GM21515 (cell line): Measurements from ENCODE around the gene ASF1B.
"Not testable (repeated sequence)": the region's sequence is repeated elsewhere in the genome, so short reads cannot be mapped to it uniquely, and the experiment has no call there.

Experiments
- ATAC-seq: cut with Tn5 transposase; IDR thresholded peaks from one replicate; pipeline ENCODE4 v1.9.1; 2021; ENCODE audit not compliant: unreplicated experiment

ASF1B gene

DNA sequence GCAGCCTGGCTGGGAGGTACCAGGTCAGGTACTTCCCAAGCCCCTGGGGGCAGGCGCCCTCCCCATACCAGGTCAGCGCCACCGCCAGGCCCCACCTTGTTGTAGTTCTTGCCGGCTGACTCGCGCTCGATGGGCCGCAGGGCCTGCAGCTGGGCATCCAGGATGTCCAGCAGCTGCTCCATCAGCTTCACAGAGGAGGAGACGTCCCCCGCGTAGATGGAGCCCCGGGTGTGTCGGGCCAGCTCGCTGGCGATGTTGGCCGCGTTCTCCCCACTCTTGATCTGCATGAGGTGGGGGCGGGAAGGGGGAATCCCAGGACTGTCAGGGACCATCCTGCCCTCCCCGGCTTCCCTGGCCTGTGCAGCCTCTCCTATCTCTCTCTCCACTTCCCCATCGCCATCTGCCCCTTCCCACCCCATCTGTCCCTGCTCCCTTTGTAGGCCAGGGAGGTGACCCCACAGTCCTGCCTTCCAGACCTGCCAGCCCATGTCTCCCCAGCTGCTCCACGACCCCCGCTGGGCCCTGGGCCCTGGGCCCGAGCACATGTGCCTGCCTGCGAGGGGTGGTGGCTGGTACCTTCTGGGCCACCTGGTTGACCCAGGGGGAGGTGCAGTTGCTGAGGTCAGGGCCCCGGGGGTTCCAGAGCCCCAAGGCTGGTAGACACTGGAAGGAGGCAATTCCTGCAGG lies 23.8 kb upstream of the ASF1B start:
- no peak for ATAC-seq

DNA sequence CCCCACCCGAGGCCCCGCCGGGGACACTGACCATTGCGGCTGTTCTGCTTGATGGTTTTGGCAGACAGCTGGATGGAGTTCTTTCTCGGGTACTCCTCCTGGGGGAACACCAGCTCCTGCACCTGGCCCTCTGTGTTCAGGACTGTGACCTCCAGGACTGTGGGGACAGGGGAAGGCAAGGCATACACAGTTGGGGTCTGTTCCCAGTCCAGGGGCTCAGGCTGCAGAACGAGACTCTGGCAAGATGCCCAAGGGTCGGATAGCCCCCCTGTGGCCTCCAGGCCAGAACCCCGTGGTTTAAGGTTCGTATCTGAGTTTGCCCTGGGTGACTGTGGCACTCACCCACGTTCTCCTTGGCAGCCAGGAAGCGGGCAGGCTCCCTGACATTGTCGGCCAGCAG lies 22.7 kb upstream of the ASF1B start:
- no peak for ATAC-seq

DNA sequence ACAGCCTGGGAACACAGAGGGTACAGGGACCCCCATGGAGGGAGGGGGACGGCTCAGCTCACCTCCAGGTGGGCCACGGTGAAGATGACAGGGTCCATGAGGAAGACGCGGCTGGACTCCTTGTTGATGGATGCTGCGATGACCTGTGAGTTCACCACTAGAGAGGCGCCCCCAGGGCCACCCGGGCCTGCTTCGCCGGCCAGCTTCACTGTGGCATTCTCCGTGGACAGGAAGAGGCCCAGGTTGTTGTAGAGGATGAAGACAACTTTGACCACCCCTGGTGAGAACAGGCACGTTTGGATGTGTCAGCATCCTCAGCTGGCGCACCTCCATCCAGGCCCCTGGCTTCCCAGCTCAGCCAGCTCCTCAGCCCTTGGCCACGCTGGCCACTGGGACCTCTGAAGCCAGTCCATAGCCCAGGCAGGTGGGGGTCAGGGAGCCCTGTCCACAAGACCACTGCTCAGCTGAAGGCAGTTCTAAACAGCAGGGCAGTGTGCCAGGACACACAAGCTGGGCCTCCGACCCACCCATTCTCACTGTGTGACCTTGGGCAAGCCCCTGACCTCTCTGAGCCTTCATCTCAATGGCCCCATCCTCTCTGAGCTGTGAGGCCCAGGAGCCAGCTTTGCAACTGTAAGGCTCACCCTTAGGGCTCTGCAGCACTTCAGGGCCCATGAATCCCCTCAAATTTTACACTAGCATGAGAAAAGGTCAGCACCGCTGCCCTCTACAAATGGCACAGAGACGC lies 22.1 kb upstream of the ASF1B start:
- ATAC-seq, result no peak

DNA sequence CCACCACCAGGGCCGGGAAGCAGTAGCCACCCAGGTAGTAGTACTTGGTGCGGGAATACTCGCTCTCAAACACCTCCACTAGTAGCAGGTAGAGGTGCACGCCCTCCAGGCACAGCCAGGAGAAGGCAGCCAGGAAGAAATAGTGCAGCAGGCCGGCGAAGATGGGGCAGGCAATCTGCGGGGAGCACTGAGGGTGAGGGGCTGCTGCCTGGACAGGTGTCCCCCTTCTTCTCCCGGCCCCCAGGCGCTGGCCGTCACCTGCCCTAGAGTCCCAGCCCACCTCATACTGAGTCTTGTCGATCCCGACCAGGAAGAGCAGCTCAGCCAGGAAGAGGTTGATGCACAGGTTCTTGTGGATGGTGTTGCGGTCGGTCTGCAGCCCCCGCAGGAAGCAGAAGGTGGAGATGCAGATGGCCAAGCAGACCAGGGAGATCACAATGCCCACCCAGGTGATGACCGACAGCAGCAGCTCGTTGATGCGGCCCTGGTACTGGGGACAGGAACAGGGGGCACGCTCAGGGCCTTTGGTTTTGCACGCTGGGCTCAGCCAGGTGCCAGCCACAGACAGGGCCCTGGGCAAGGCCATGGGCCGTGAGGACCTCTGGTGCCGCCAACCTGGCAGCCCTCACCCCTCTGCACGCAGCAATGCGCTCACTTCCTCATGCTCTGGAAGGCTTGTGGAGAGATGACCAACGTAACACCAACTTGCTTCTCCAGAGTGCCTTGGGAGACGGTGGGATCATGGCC lies 20.8 kb upstream of the ASF1B start:
- no peak for ATAC-seq

DNA sequence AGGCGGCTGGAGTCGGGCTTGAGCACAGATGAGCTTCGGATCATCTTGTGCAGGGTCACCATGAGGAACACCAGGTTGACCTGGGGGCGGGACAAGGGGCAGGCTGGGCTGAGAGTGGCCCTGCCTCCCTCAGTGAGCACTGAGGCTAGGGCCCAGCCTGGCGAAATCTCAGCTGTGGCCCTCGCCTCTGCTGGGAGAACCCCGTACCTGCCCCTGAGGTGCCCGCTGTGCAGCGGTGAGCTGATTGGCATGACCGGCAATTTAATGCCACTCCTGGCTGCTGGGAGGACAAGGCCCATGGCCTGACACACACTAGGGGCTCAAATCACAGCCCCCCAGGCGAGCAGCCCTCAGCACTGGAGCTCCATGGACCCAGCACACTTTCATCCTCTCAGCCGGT lies 19.7 kb upstream of the ASF1B start:
- no peak for ATAC-seq

DNA sequence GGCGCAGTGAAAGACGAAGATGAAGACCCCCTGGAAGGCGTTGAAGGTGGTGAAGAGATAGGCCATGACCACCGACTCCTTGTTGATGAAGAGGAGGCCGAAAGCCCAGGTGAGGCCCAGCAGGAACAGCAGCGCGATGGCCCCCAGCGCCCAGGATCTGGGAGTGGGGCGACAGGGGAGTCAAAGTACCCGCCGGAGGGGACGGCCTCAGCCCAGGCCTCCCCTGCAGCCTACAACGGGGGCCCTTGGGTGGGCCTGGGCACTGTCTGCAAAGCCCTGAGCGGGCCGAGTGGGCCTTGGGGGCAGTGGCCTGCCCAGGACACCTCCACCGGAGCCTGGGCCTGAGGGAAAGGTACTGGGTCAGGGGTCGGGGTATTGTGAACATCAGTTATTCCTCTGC lies 19.0 kb upstream of the ASF1B start:
- ATAC-seq, result no peak

DNA sequence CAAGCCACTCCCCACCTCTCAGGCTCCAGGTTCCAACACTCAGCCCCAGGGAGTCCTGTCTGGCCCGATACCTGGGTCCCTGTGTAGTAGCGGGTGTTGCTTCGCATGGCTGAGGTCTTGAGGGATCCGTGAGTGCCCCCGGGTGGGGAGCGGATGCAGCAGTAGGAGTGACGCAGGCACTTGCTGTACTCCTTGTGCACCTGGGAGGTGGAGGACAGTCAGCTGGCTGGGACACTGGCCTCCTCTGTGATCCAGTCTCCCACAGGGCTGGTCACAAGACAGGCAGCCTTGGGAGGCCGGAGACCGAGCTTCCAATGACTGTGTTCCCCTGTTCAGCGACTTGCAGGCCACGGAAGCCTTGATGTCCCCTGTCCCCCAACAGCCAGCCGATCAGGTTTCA lies 16.3 kb upstream of the ASF1B start:
- ATAC-seq, result no peak

DNA sequence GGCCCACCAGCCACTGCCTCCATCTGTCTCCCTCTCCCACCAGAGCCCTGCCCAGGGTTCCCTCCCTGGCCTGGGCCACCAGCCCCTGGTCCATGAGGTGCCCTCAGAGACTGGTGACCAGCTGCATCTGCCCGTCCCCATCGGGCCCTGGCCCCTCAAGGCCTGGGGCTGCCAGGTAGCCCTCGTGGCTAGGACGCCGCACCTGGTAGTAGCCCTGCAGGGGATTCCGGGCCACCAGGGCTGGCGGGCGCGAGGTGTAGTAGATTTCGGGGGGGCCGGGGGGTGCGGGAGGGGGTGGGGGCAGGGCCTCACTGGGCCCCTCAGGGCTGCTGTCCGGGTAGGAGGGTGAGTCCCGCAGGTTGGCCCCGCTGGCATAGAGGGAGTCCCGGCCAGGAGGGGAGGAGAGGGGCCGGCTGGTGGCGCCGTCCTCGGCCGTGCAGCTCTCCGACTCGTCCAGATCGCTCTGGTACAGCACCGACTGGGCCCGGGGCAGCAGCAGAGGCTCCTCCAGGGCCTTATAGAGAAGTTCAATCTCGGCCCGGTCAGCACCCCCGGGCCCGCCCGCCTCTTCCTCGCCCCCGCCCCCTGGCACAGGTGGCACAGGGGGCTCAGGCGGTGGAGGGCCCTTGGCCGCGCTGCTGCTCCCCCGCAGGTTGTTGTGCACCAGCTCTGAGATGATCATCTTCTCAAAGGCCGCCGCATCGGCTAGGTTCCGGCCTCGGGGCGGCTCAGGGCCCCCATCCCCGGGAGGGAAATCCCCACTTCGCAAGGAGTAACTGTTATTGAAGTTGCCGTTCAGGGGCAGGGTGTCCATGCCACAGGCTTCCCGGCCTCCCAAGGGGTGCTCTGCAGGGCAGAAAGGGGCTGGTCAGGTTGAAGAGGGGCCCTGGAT lies 14.6 kb upstream of the ASF1B start:
- no peak for ATAC-seq

DNA sequence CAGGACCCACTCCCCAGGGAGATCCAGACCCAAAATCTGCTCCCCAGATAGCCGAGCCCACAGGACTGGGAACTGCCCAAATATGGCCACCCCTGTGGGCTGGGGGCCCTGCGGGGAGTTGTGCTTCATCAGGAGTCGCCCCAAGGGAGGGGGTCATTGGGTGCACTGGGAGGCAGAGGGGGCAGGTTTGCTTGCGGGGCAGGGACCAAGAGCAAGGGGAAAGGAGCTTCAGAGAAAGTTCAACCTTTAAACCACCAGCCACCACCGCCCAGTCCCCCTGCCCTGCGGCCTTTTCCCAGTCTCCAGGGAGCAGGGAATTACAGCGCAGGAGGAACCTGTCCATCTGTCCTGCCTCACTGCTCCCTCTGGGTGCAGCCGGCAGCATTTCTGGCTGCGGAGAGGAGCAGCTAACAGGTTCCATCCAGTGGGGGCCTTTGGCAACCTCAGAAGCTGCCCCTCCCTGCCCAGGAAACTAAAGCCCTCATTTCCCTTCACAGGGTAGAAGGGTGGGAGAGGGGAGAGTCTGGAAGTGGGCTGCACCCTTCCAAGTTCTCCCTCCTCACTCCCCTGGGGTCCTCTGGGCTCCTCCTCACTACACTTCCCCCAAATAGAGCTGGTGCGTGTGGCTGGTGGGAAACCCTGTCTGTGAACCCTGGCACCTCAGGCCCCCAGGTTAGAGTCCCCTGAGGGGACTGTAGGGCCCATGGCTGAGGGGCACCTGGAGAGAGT lies 13.8 kb upstream of the ASF1B start:
- no peak for ATAC-seq

DNA sequence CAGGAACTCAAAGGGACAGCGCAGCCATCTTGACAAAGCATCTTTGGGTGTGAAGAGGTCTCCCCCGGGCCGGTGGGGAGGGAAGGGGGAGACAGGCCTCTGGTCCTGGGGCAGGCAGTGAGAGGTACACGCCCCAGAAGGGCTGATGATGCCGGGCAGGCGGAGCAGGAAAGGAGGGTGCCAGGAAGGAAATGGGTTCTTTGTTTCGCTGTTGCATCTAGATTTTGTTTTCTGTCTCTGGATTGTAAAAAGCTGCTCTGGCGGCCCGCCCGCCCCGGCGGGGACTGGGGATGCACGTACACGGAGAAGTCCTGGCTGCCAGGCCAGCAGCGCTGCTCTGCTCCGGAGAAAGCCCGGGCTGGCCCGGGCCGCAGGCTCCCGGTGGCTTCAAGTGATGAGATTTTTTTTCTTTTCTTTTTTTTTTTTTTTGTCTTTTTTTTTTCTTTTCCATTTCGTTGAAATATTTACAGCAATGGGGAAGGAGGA lies 13.2 kb upstream of the ASF1B start:
- ATAC-seq, result no peak

DNA sequence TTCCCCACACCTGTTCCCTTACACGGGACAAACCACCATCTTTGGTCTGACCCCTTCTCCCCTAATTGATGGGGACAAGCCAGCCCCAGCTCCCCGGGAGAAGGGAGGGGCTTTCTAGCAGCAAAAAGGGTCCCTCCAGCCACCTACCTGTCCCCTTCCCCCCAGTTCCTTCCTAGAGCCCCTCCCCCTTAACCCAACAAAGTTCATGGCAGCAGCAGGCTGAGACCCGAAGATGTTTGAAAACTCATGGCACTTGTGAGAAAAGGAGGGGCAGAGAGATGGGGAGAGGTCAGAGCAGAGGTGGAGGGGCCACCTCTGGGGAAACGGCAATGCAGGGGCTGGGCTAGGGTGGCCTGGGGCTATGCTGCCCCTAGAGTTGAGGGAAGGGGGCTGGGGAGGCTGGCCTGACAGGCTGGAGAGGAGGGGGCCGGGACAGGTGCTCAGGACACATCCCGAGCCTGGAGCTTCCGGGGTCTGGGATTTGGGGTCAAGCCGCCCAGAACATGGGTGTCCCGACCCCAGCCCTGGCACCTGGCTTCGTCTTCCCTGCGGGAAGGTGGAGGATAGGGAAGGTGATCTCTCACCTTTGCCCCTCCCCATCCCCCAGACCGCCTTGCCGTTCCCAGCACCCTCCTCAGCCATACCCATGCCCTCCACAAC lies 12.5 kb upstream of the ASF1B start:
- no peak for ATAC-seq

DNA sequence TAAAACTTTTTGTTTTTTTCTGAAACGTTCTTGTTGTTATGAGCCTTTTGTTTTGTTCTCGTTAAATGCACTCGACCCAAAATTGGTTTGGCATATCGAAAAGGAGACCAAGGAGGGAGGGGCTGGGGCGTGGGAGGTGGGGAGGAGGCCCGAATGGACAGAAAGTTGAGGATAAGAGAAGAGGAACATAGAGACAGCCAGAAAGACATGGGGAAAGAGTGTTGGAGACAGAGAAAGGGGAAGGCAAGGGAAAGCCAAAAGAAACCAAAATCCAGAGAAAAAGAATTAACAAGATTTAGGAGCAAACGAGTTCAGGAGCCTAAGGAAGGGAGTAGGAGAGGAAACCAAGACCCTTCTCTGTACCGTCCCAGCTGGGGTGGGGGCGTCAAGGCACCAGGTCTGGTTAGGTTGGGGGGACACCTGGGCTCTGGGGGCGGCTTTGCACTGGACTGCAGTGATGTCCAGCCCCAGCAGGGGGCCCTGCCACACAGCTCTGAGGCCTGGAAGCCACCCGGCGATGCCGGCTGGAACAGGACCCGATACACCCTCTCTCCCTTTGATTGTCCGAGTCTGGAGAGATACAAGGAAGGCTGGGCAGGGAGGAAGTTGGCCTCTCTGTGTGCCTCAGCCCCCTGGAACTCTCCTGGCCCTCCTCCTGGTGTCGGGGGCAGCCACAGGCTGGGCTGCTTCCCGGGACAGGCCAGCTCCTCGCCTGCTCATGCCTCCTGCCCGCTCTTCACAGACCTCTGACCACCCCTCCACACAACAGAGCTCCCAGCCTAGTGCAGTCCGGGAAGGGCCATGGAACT lies 11.6 kb upstream of the ASF1B start:
- no peak for ATAC-seq

DNA sequence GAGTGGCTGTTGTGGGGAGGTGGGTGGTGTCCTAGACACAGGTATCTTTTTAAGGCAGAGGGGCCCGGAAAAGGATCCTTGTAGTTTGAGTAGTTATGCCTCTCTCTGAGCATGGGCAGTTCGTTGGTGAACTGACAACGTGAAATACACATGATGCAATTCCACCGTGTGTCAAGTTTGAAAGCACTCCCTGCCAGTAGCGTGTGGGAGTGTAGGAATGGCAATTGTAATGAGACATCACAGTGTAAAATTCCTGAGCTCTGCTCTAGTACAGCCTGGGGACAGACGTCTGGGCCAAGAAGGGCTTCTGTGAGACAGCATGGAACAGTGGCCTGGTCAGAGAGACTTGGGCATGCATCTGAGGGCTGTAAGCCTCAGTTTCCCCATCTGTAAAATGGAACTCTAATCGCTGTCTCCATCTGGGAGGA lies 10.4 kb upstream of the ASF1B start:
- ATAC-seq, result no peak

DNA sequence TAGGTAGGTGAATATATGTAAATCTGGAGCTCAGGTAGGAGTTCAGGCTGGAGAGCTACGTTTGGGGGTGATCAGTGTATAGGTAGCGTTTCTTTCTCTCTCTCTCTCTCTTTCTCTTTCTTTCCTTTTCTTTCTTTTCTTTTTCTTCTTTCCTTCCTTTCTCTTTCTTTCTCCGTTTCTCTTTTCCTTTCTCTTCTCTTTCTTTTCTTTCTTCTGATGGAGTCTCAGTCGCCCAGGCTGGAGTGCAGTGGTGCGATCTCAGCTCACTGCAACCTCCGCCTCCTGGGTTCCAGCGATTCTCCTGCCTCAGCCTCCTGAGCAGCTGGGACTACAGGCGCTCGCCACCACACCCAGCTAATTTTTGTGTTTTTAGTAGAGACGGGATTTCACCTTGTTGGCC lies 9.8 kb upstream of the ASF1B start:
- ATAC-seq, result not testable (repeated sequence)

DNA sequence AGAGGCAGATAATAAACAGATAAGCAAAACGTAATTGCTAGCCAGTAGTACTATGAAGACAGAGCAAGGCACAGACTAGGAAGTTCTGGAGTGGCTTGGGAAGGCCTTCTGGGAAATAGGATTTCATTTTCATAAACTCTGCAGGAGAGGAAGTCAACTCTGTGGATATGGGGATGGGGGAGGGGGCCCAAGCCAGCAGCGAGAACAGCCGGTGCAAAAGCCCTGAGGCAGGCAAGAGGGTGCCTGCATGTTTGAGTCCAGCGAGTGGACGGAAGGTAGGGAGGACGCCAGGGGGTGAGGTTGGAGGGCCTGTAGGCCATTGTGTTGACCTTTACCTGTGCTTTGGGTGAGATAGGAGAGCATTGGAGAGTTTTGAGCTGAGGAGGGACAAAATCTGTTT lies 9.0 kb upstream of the ASF1B start:
- no peak for ATAC-seq

DNA sequence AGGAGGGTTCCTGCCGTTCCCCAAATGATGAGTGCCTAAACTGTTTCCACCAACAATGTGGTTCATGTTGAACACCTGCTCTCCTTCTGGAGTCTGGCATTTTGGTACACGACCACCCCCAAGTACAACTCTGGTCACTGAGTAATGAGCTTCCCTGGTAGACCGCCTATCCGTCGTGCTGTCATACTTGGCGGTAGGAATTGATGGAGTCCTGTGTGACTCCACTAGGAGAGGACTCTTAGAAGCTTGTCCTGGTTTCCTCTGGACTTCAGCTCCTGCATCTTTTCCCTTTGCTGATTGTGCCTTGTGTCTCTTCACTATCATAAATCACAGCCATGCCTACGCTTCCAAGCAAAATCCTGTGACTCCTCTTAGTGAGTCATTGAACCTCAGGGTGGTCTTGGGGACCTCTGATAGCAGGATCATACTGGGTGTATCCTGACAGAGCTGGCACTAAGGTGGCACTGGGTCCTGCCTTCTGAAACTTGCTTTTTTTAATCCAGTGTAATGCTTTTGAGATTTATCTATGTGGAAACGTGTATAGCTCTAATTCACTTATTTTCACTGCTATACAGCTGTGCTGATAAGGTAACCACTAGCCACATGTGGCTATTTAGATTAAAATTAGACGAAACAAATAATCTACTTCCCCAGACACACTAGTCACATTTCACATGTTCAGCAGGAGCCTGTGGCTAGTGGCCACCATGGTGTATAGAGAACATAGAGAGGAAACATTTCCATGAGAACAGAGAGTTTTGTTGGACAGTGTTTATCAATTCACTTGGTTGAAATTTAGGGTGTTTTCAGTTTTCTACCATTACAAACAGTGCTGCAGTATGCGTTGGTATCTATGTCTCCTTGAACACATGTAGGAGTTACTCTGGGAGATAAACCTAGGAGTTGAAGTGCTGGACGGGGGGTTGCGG lies 6.1 kb upstream of the ASF1B start:
- ATAC-seq, result no peak

DNA sequence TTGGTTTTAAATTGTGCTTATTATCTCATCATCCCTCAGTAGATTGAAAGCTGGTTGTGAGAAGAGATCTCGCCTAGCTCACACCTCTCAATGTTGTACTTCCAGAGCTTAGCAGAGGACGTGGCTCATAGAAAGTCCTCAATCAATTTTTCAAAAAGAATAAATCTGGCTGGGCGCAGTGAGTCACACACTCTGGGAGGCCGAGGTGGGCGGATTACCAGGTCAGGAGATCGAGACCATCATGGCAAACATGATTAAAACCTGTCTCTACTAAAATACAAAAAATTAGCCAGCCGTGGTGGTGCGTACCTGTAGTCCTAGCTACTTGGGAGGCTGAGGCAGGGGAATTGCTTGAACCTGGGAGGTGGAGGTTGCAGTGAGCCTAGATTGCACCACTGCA lies 4.7 kb upstream of the ASF1B start:
- ATAC-seq, result no peak

DNA sequence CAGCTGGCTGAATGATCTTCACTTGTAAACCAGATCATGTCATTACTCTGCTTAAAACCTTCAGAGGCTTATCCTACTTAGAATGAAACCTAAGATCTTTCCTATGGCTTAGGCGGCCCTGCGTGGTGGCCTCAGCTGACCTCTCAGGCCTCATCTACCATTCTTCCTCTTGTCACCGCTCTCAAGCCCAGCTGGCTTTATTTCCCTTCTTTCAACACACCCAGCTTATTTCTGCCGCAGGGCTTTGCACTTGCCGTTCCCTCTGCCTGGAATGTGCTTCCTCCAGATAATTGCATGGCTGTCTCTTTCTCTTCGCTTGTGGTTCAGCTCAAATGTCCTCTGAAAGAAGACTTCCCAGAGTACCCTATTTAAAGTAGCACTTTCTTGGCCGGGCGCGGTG lies 3.6 kb upstream of the ASF1B start:
- ATAC-seq, result no peak
